SK-N-SH treated with all-trans-retinoic acid at 6 μM for 48 hours (cell line): ENCODE measurements around the gene SMYD3.
A peak's percentile ranks its signal among the peaks of the same experiment; 100 is the strongest.

Experiments
- ATAC-seq: fragments of 200-7000 bp; cut with Tn5 transposase; 3 replicates; pipeline ENCODE4 v1.9.1; 2020; ENCODE audit warnings: mild to moderate bottlenecking, moderate library complexity
- ARNTL ChIP-seq: fragments of 450-650 bp; formaldehyde crosslinking; IDR thresholded peaks from 2 replicates; pipeline ENCODE4 v1.5.0; 2020; ENCODE audit warnings: low read depth, mild to moderate bottlenecking, moderate library complexity, borderline replicate concordance
- BACH2 ChIP-seq: fragments of 250-450 bp; sonication (Bioruptor Pico); IDR thresholded peaks from 2 replicates; pipeline ENCODE4 v1.9.0; 2021; ENCODE audit warnings: mild to moderate bottlenecking, borderline replicate concordance
- CSDC2 ChIP-seq: fragments of 250-450 bp; sonication (Bioruptor Pico); IDR thresholded peaks from 2 replicates; pipeline ENCODE4 v1.5.0; 2020; ENCODE audit warnings: mild to moderate bottlenecking, moderate library complexity
- ESRRG ChIP-seq: fragments of 250-450 bp; sonication (Bioruptor Pico); IDR thresholded peaks from 2 replicates; pipeline ENCODE4 v1.6.1; 2021; ENCODE audit warnings: mild to moderate bottlenecking
- GLIS3 ChIP-seq: fragments of 250-450 bp; sonication (Bioruptor Pico); IDR thresholded peaks from 2 replicates; pipeline ENCODE4 v1.5.0; 2020; ENCODE audit warnings: mild to moderate bottlenecking, moderate library complexity
- ISL1 ChIP-seq: fragments of 250-450 bp; sonication (Bioruptor Pico); IDR thresholded peaks from 2 replicates; pipeline ENCODE4 v2.1.2; 2022; ENCODE audit warnings: mild to moderate bottlenecking, moderate library complexity
- OSR1 ChIP-seq: fragments of 250-450 bp; sonication (Bioruptor Pico); IDR thresholded peaks from 2 replicates; pipeline ENCODE4 v1.8.0; 2022; ENCODE audit warnings: moderate library complexity, mild to moderate bottlenecking, inconsistent platforms
- PPARA ChIP-seq: fragments of 250-450 bp; sonication (Bioruptor Pico); IDR thresholded peaks from 2 replicates; pipeline ENCODE4 v1.5.0; 2020; ENCODE audit warnings: mild to moderate bottlenecking, borderline replicate concordance
- RARB ChIP-seq: fragments of 250-450 bp; sonication (Bioruptor Pico); IDR thresholded peaks from 2 replicates; pipeline ENCODE4 v1.8.0; 2021; ENCODE audit warnings: mild to moderate bottlenecking, moderate library complexity
- ZC3H10 ChIP-seq: fragments of 250-450 bp; sonication (Bioruptor Pico); IDR thresholded peaks from 2 replicates; pipeline ENCODE4 v1.5.1; 2021; ENCODE audit warnings: mild to moderate bottlenecking, moderate library complexity
- ZFP3 ChIP-seq: fragments of 250-450 bp; sonication (Bioruptor Pico); IDR thresholded peaks from 2 replicates; pipeline ENCODE4 v1.5.0; 2020; ENCODE audit warnings: mild to moderate bottlenecking, moderate library complexity
- ZFP30 ChIP-seq: fragments of 450-650 bp; formaldehyde crosslinking; IDR thresholded peaks from 2 replicates; pipeline ENCODE4 v1.5.0; 2022; ENCODE audit warnings: mild to moderate bottlenecking, moderate library complexity
- ZNF565 ChIP-seq: fragments of 450-650 bp; formaldehyde crosslinking; conservative IDR thresholded peaks from 2 replicates; pipeline ENCODE4 v1.5.0; 2020; ENCODE audit warnings: low read depth, mild to moderate bottlenecking, moderate library complexity
- ZNF70 ChIP-seq: fragments of 450-650 bp; formaldehyde crosslinking; IDR thresholded peaks from 2 replicates; pipeline ENCODE4 v1.5.0; 2020; ENCODE audit warnings: mild to moderate bottlenecking, moderate library complexity
- TF ChIP-seq, protein P1 (sequence below): fragments of 250-450 bp; sonication (Bioruptor Pico); IDR thresholded peaks from 2 replicates; pipeline ENCODE4 v1.5.1; 2021; ENCODE audit warnings: mild to moderate bottlenecking, moderate library complexity
- TF ChIP-seq, protein P2 (sequence below): fragments of 250-450 bp; sonication (Bioruptor Pico); IDR thresholded peaks from 2 replicates; pipeline ENCODE4 v1.8.0; 2020; ENCODE audit warnings: mild to moderate bottlenecking, moderate library complexity, borderline replicate concordance
- TF ChIP-seq, protein P3 (sequence below): fragments of 250-450 bp; sonication (Bioruptor Pico); IDR thresholded peaks from 2 replicates; pipeline ENCODE4 v1.8.0; 2021; ENCODE audit warnings: low read depth, mild to moderate bottlenecking, moderate library complexity, borderline replicate concordance
- TF ChIP-seq, protein P4 (sequence below): fragments of 250-450 bp; sonication (Bioruptor Pico); IDR thresholded peaks from 2 replicates; pipeline ENCODE4 v1.5.1; 2020; ENCODE audit warnings: low read depth, mild to moderate bottlenecking, moderate library complexity
- TF ChIP-seq, protein P5 (sequence below): fragments of 250-450 bp; sonication (Bioruptor Pico); IDR thresholded peaks from 2 replicates; pipeline ENCODE4 v1.5.0; 2020; ENCODE audit warnings: mild to moderate bottlenecking, moderate library complexity

SMYD3 gene

DNA sequence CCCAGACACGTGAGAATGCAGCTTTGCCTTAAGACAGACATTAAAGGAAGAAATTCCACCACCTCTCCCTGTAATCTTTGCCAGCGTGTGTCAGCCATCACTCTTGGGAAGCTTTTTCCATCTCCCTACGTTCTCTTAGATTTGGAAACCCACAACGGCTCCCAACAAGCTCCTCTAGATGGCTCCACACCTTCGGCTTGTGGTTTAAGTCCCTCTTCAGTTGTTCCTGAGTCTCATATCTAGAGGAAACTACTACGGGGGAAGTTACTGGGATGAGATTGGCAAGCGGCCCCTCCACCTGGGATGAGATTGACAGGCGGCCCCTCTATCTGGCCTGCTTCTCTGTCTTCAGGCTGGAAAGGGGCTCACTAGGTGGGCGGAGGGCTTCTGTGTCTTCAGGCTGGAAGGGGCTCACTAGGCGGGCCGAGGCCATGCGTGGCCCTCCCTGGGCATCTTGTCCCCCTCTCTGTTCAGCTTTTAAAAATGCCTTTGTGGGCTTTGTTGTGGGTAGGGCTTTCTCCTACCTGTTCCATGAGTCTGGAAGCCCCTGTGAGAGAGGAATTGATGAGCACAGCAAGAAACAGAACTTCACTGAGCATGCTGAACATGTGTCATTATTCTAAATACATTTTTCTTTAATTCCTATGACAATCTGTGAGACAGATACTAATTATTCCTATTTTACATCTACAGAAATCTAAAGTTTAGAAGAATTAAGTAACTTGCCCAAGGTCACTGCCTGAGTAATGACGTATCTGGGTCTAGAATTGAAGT, 681.8 kb downstream of the SMYD3 start:
- TF ChIP-seq ZNF70 (CRISPR knock-in tag) (no peak), ESRRG (no peak), ZFP3 (CRISPR knock-in tag) (no peak), GLIS3 (CRISPR knock-in tag) (no peak), ARNTL (CRISPR knock-in tag) (no peak), RARB (CRISPR knock-in tag) (no peak), ZC3H10 (CRISPR knock-in tag) (no peak), ZFP30 (no peak), CSDC2 (CRISPR knock-in tag) (no peak), ZNF565 (CRISPR knock-in tag) (no peak), ISL1 (no peak), BACH2 (CRISPR knock-in tag) (no peak)
- TF ChIP-seq, protein P1, sequence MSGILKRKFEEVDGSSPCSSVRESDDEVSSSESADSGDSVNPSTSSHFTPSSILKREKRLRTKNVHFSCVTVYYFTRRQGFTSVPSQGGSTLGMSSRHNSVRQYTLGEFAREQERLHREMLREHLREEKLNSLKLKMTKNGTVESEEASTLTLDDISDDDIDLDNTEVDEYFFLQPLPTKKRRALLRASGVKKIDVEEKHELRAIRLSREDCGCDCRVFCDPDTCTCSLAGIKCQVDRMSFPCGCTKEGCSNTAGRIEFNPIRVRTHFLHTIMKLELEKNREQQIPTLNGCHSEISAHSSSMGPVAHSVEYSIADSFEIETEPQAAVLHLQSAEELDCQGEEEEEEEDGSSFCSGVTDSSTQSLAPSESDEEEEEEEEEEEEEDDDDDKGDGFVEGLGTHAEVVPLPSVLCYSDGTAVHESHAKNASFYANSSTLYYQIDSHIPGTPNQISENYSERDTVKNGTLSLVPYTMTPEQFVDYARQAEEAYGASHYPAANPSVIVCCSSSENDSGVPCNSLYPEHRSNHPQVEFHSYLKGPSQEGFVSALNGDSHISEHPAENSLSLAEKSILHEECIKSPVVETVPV (CRISPR knock-in tag): no peak
- TF ChIP-seq, protein P2, sequence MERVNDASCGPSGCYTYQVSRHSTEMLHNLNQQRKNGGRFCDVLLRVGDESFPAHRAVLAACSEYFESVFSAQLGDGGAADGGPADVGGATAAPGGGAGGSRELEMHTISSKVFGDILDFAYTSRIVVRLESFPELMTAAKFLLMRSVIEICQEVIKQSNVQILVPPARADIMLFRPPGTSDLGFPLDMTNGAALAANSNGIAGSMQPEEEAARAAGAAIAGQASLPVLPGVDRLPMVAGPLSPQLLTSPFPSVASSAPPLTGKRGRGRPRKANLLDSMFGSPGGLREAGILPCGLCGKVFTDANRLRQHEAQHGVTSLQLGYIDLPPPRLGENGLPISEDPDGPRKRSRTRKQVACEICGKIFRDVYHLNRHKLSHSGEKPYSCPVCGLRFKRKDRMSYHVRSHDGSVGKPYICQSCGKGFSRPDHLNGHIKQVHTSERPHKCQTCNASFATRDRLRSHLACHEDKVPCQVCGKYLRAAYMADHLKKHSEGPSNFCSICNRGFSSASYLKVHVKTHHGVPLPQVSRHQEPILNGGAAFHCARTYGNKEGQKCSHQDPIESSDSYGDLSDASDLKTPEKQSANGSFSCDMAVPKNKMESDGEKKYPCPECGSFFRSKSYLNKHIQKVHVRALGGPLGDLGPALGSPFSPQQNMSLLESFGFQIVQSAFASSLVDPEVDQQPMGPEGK: no peak
- TF ChIP-seq, protein P3, sequence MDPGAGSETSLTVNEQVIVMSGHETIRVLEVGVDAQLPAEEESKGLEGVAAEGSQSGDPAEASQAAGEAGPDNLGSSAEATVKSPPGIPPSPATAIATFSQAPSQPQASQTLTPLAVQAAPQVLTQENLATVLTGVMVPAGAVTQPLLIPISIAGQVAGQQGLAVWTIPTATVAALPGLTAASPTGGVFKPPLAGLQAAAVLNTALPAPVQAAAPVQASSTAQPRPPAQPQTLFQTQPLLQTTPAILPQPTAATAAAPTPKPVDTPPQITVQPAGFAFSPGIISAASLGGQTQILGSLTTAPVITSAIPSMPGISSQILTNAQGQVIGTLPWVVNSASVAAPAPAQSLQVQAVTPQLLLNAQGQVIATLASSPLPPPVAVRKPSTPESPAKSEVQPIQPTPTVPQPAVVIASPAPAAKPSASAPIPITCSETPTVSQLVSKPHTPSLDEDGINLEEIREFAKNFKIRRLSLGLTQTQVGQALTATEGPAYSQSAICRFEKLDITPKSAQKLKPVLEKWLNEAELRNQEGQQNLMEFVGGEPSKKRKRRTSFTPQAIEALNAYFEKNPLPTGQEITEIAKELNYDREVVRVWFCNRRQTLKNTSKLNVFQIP (CRISPR knock-in tag): no peak
- TF ChIP-seq, protein P4, sequence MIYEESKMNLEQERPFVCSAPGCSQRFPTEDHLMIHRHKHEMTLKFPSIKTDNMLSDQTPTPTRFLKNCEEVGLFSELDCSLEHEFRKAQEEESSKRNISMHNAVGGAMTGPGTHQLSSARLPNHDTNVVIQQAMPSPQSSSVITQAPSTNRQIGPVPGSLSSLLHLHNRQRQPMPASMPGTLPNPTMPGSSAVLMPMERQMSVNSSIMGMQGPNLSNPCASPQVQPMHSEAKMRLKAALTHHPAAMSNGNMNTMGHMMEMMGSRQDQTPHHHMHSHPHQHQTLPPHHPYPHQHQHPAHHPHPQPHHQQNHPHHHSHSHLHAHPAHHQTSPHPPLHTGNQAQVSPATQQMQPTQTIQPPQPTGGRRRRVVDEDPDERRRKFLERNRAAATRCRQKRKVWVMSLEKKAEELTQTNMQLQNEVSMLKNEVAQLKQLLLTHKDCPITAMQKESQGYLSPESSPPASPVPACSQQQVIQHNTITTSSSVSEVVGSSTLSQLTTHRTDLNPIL (CRISPR knock-in tag): no peak
- ATAC-seq: no peak; the same call in 2 of the 3 replicates

DNA sequence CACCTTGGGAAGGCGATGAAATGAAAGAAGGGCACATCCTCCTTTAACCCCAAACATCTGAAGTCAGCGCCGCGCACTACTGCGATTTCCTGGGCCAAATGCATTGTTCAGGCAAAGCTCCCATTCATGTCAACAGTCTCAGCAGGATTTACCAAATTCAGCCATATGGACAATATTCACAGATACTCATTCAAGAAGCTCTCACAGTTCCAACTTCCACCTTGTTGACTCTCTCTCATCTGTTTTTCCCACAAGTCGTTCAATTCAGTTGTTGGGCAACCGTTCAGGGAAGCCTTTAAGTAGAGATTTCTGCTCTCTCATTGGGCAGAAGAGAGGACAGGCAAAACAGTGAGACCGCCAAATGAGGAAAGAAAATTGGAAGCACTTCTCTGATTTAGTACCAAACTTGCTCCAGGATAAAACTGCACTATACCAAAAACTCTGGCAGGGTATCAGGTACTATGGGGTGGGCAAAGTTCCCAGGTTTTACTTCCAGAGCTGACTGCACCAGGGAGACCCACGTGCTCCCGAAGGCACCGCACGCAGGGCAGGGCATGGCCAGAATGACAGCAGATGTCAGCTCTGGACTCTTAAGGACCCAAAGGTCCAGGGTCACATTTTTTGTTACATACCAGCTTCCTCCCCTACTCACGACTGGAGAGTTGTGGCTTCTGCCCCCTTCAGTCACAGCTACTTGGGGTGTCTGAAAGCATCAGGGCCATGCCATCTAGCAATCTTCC, 683.5 kb downstream of the SMYD3 start:
- TF ChIP-seq GLIS3 (CRISPR knock-in tag) (no peak), ZFP3 (CRISPR knock-in tag) (no peak), PPARA (CRISPR knock-in tag) (no peak), ESRRG (no peak), ZC3H10 (CRISPR knock-in tag) (no peak), ISL1 (no peak), OSR1 (CRISPR knock-in tag) (no peak)
- TF ChIP-seq, protein P4 (CRISPR knock-in tag): no peak
- TF ChIP-seq, protein P5, sequence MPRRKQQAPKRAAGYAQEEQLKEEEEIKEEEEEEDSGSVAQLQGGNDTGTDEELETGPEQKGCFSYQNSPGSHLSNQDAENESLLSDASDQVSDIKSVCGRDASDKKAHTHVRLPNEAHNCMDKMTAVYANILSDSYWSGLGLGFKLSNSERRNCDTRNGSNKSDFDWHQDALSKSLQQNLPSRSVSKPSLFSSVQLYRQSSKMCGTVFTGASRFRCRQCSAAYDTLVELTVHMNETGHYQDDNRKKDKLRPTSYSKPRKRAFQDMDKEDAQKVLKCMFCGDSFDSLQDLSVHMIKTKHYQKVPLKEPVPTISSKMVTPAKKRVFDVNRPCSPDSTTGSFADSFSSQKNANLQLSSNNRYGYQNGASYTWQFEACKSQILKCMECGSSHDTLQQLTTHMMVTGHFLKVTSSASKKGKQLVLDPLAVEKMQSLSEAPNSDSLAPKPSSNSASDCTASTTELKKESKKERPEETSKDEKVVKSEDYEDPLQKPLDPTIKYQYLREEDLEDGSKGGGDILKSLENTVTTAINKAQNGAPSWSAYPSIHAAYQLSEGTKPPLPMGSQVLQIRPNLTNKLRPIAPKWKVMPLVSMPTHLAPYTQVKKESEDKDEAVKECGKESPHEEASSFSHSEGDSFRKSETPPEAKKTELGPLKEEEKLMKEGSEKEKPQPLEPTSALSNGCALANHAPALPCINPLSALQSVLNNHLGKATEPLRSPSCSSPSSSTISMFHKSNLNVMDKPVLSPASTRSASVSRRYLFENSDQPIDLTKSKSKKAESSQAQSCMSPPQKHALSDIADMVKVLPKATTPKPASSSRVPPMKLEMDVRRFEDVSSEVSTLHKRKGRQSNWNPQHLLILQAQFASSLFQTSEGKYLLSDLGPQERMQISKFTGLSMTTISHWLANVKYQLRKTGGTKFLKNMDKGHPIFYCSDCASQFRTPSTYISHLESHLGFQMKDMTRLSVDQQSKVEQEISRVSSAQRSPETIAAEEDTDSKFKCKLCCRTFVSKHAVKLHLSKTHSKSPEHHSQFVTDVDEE (CRISPR knock-in tag): no peak
- ATAC-seq: peak; percentile 44
